AG09309 (cell line): ENCODE data around the gene ASCL2.

Experiments
- DNase-seq: peaks from one replicate; pipeline ENCODE4 v3.0.0-alpha.2; 2010; ENCODE audit warnings: low read depth
- H3K4me3 ChIP-seq: 2 replicates; pipeline ENCODE4 v1.5.1; 2011; ENCODE audit warnings: mild to moderate bottlenecking, low read depth, low read length, moderate library complexity; ENCODE audit not compliant: control insufficient read depth
- CTCF ChIP-seq: IDR thresholded peaks from 2 replicates; pipeline ENCODE4 v1.5.1; 2011; ENCODE audit warnings: mild to moderate bottlenecking, low read depth, low read length, inconsistent platforms; ENCODE audit not compliant: insufficient read depth, control insufficient read depth; ENCODE audit errors: missing control alignments

Gene ASCL2

GRCh38 chr11:2316169-2316962 lies 46.0 kb upstream of the ASCL2 start:
- H3K4me3 ChIP-seq: no peak overlapping the region
- DNase-seq: no peak
- TF ChIP-seq CTCF: no peak

- TF ChIP-seq CTCF: no peak
- no peak overlapping the region for H3K4me3 ChIP-seq
- DNase-seq: no peak
Measured at GRCh38 chr11:2315395-2316168, 45.2 kb upstream of the ASCL2 start.

- no peak overlapping the region for H3K4me3 ChIP-seq
- no peak for DNase-seq
- TF ChIP-seq CTCF: no peak
Measured at GRCh38 chr11:2314525-2315394, 44.4 kb upstream of the ASCL2 start.

- DNase-seq: no peak
- TF ChIP-seq CTCF: no peak
Measured at GRCh38 chr11:2314136-2314524, 43.7 kb upstream of the ASCL2 start.

GRCh38 chr11:2313051-2313951 lies 42.9 kb upstream of the ASCL2 start:
- TF ChIP-seq CTCF: no peak
- DNase-seq: no peak
- no peak overlapping the region for H3K4me3 ChIP-seq

More at GRCh38 chr11:2314136-2314524, 43.7 kb upstream of the ASCL2 start:
- H3K4me3 ChIP-seq: no peak overlapping the region
